Liver (tissue), 9 donors: ENCODE results near the gene TSHZ2. TPM values are rescaled to one million over a fixed set of nuclear protein-coding genes. Genes with fewer than 3 reads are reported as not detected.

ENCODE experiments used
- DNase-seq: peaks from one replicate; pipeline ENCODE4 v3.0.0-alpha.2; 2017; ENCODE audit warnings: low spot score
- H3K27ac ChIP-seq, 2 donors: one replicate each; pipeline ENCODE4 v1.7.0; 2013; ENCODE audit warnings: inconsistent platforms in 2 of 2, low read length in 2 of 2, control low read depth in 1 of 2, low read depth in 1 of 2, mild to moderate bottlenecking in 1 of 2
- H3K27me3 ChIP-seq, 4 donors: one replicate each; pipeline versions ENCODE4 v1.6.1 to v1.7.0; 2013; ENCODE audit warnings: low read length in 3 of 4, inconsistent platforms in 1 of 4, mild to moderate bottlenecking in 1 of 4, moderate library complexity in 1 of 4; ENCODE audit not compliant: control insufficient read depth in 4 of 4, insufficient read depth in 4 of 4
- H3K36me3 ChIP-seq, 4 donors: one replicate each; pipeline versions ENCODE4 v1.6.1 to v1.7.0; 2013; ENCODE audit warnings: low read length in 3 of 4, mild to moderate bottlenecking in 3 of 4, low read depth in 1 of 4, moderate library complexity in 1 of 4; ENCODE audit not compliant: control insufficient read depth in 4 of 4, insufficient read depth in 3 of 4
- H3K4me1 ChIP-seq, 4 donors: one replicate each; pipeline versions ENCODE4 v1.6.1 to v1.7.0; 2013; ENCODE audit warnings: low read length in 3 of 4, mild to moderate bottlenecking in 3 of 4, moderate library complexity in 1 of 4; ENCODE audit not compliant: control insufficient read depth in 4 of 4, insufficient read depth in 4 of 4
- H3K4me3 ChIP-seq, 3 donors: one replicate each; pipeline versions ENCODE4 v1.6.1 to v1.7.0; 2013; ENCODE audit warnings: low read length in 3 of 3, control low read depth in 1 of 3, low read depth in 1 of 3, mild to moderate bottlenecking in 1 of 3
- H3K9ac ChIP-seq, 2 donors: one replicate each; pipeline ENCODE4 v1.7.0; 2013; ENCODE audit warnings: low read length in 2 of 2, mild to moderate bottlenecking in 2 of 2, moderate library complexity in 2 of 2, control low read depth in 1 of 2, low read depth in 1 of 2
- H3K9me3 ChIP-seq, 4 donors: one replicate each; pipeline versions ENCODE4 v1.6.1 to v1.7.0; 2013; ENCODE audit warnings: low read length in 3 of 4; ENCODE audit not compliant: control insufficient read depth in 4 of 4
- EGR1 ChIP-seq, 2 donors: IDR thresholded peaks; 2 replicates each; pipeline ENCODE4 v1.6.1; 2016 to 2018; ENCODE audit warnings: antibody characterized with exemption in 2 of 2, low read depth in 2 of 2
- FOXA2 ChIP-seq: IDR thresholded peaks from 2 replicates; pipeline ENCODE4 v1.6.1; 2016; ENCODE audit warnings: antibody characterized with exemption
- GABPA ChIP-seq, 2 donors: IDR thresholded peaks in 1 of 2; conservative IDR thresholded peaks in 1 of 2; 2 replicates each; pipeline ENCODE4 v1.6.1; 2016; ENCODE audit warnings: antibody characterized with exemption in 2 of 2, mild to moderate bottlenecking in 1 of 2, moderate library complexity in 1 of 2
- HNF4A ChIP-seq, 2 donors: conservative IDR thresholded peaks; 2 replicates each; pipeline ENCODE4 v1.6.1; 2016; ENCODE audit warnings: antibody characterized with exemption in 2 of 2, mild to moderate bottlenecking in 2 of 2
- HNF4G ChIP-seq: IDR thresholded peaks from 2 replicates; pipeline ENCODE4 v1.6.1; 2016; ENCODE audit warnings: antibody characterized with exemption
- JUND ChIP-seq, 2 donors: IDR thresholded peaks; 2 replicates each; pipeline ENCODE4 v1.6.1; 2016; ENCODE audit warnings: antibody characterized with exemption in 2 of 2
- NR2F2 ChIP-seq: IDR thresholded peaks from 2 replicates; pipeline ENCODE4 v1.6.1; 2016; ENCODE audit warnings: antibody characterized with exemption
- RAD21 ChIP-seq, 2 donors: IDR thresholded peaks; 2 replicates each; pipeline ENCODE4 v1.6.1; 2016; ENCODE audit warnings: antibody characterized with exemption in 2 of 2, mild to moderate bottlenecking in 2 of 2
- RXRA ChIP-seq, 2 donors: IDR thresholded peaks; 2 replicates each; pipeline ENCODE4 v1.6.1; 2017 to 2018; ENCODE audit warnings: antibody characterized with exemption in 2 of 2, mild to moderate bottlenecking in 1 of 2
- SP1 ChIP-seq: IDR thresholded peaks from 2 replicates; pipeline ENCODE4 v1.6.1; 2018; ENCODE audit warnings: antibody characterized with exemption, mild to moderate bottlenecking
- TAF1 ChIP-seq: conservative IDR thresholded peaks from 2 replicates; pipeline ENCODE4 v1.6.1; 2016; ENCODE audit warnings: antibody characterized with exemption, mild to moderate bottlenecking
- WGBS: extraction: QIAGEN DNeasy Blood & Tissue Kit; methylation state at CpG from one replicate; pipeline ENCODE4 v1.1.7; 2013; 5-methylcytosine and 5-hydroxymethylcytosine counted together
- polyA plus RNA-seq, 2 donors: library from polyadenylated mRNA; stranded (reverse) in 1 of 2; unstranded in 1 of 2; fragments of 200-250 nt in 1 of 2; fragments of >200 nt in 1 of 2; fragmentation: Nextera tagmentation in 1 of 2; extraction: Ambion mirVana in 1 of 2; gene quantifications; one replicate each; pipeline versions ENCODE4 v1.2.1 to v1.2.3, GENCODE V29; 2013 to 2015
- total RNA-seq, 2 donors: library from RNA; depleted of rRNA; stranded (reverse); fragments of >200 nt; gene quantifications; one replicate each; pipeline ENCODE4 v1.2.3, GENCODE V29; 2014
- TF ChIP-seq, protein P1 (sequence below): IDR thresholded peaks from 2 replicates; pipeline ENCODE4 v1.6.1; 2016; ENCODE audit warnings: antibody characterized with exemption
- TF ChIP-seq, protein P2 (sequence below): IDR thresholded peaks from 2 replicates; pipeline ENCODE4 v1.6.1; 2016; ENCODE audit warnings: antibody characterized with exemption
- TF ChIP-seq, protein P3 (sequence below): IDR thresholded peaks from 2 replicates; pipeline ENCODE4 v1.6.1; 2016; ENCODE audit warnings: antibody characterized with exemption
- TF ChIP-seq, protein P4 (sequence below): IDR thresholded peaks from 2 replicates; pipeline ENCODE4 v1.6.1; 2016; ENCODE audit warnings: antibody characterized with exemption, mild to moderate bottlenecking
- donor health status: healthy.
- donor health status: healthy.
- donor health status: healthy.
- donor health status: healthy.
- donor health status: healthy.

The TSHZ2 gene
- total and polyA plus RNA-seq, 4 donors = 2.9 to 11.3 (median 7.8) TPM

DNA sequence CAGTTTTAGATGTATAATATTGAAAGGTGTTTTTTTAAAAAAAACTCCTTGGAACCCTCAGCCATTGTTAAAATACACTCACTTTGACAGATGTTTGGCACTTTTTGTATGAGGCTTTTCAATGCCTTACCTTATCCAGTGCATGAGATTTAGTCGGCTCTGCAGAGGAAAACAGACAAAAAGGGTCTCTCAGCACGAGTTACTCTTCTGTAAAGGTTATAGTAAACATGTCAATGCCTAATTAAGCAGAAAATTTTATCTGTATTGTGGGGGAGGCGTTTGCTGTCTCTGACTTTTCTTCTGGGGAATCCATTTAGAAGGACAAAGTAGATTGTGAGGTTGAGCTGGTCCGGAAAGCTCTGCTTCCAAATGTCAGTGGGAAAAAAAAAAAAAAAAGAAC, 278.3 kb downstream of the TSHZ2 start:
- H3K27ac ChIP-seq = no peak overlapping the region
- H3K9ac ChIP-seq = no peak overlapping the region
- peaks cover 0 to 9% (median 1%) of the 10 kb centered on the region in 4 donors for H3K36me3 ChIP-seq
- TF ChIP-seq NR2F2 = no peak
- TF ChIP-seq GABPA (IDR thresholded peaks at IDR 0.05 in 1 of 2, conservative IDR thresholded peaks at IDR 0.05 in 1 of 2) = no peak
- TF ChIP-seq RAD21 (IDR thresholded peaks at IDR 0.05) = no peak
- TF ChIP-seq, protein P1, sequence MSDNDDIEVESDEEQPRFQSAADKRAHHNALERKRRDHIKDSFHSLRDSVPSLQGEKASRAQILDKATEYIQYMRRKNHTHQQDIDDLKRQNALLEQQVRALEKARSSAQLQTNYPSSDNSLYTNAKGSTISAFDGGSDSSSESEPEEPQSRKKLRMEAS = no peak
- TF ChIP-seq SP1 = no peak
- TF ChIP-seq TAF1 = no peak
- TF ChIP-seq, protein P2, sequence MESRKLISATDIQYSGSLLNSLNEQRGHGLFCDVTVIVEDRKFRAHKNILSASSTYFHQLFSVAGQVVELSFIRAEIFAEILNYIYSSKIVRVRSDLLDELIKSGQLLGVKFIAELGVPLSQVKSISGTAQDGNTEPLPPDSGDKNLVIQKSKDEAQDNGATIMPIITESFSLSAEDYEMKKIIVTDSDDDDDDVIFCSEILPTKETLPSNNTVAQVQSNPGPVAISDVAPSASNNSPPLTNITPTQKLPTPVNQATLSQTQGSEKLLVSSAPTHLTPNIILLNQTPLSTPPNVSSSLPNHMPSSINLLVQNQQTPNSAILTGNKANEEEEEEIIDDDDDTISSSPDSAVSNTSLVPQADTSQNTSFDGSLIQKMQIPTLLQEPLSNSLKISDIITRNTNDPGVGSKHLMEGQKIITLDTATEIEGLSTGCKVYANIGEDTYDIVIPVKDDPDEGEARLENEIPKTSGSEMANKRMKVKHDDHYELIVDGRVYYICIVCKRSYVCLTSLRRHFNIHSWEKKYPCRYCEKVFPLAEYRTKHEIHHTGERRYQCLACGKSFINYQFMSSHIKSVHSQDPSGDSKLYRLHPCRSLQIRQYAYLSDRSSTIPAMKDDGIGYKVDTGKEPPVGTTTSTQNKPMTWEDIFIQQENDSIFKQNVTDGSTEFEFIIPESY = no peak
- TF ChIP-seq, protein P3, sequence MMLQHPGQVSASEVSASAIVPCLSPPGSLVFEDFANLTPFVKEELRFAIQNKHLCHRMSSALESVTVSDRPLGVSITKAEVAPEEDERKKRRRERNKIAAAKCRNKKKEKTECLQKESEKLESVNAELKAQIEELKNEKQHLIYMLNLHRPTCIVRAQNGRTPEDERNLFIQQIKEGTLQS = no peak
- no peak for TF ChIP-seq HNF4A (conservative IDR thresholded peaks at IDR 0.05)
- no peak for TF ChIP-seq HNF4G
- no peak for TF ChIP-seq RXRA (IDR thresholded peaks at IDR 0.05)
- no peak for TF ChIP-seq FOXA2
- TF ChIP-seq, protein P4, sequence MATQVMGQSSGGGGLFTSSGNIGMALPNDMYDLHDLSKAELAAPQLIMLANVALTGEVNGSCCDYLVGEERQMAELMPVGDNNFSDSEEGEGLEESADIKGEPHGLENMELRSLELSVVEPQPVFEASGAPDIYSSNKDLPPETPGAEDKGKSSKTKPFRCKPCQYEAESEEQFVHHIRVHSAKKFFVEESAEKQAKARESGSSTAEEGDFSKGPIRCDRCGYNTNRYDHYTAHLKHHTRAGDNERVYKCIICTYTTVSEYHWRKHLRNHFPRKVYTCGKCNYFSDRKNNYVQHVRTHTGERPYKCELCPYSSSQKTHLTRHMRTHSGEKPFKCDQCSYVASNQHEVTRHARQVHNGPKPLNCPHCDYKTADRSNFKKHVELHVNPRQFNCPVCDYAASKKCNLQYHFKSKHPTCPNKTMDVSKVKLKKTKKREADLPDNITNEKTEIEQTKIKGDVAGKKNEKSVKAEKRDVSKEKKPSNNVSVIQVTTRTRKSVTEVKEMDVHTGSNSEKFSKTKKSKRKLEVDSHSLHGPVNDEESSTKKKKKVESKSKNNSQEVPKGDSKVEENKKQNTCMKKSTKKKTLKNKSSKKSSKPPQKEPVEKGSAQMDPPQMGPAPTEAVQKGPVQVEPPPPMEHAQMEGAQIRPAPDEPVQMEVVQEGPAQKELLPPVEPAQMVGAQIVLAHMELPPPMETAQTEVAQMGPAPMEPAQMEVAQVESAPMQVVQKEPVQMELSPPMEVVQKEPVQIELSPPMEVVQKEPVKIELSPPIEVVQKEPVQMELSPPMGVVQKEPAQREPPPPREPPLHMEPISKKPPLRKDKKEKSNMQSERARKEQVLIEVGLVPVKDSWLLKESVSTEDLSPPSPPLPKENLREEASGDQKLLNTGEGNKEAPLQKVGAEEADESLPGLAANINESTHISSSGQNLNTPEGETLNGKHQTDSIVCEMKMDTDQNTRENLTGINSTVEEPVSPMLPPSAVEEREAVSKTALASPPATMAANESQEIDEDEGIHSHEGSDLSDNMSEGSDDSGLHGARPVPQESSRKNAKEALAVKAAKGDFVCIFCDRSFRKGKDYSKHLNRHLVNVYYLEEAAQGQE = no peak
- no peak for TF ChIP-seq EGR1 (IDR thresholded peaks at IDR 0.05; ENCODE audit: low read depth in 2 of 2)
- no peak for TF ChIP-seq JUND (IDR thresholded peaks at IDR 0.05)
- H3K4me3 ChIP-seq = no peak overlapping the region
- H3K4me1 ChIP-seq = no peaks in the 10 kb centered on the region
- DNase-seq = no peak
- H3K27me3 ChIP-seq = no peaks in the 10 kb centered on the region
- WGBS = 73% methylated on average over 4 of the region's 4 CpGs
- no peaks in the 10 kb centered on the region for H3K9me3 ChIP-seq

DNA sequence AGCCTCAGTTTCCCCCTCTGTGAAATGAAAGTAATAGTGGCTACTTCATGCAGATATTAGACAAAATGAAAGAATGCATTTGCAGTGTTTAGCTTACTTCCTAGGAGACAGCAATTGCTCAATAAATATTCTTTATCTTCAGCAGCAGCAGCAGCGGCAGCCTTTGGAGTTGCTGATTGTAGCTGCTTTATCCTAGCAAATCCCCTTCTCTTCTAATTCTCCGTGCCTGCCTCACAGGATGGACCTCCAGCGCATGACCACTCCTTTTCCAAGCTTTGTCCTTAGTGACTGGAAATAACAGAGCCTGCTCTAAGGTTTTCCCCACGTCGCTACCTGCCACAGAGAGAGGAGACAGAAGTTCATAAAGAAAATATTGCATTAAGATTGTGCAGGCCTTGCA, 279.8 kb downstream of the TSHZ2 start:
- H3K4me1 ChIP-seq = no peaks in the 10 kb centered on the region
- no peak for DNase-seq
- no peaks in the 10 kb centered on the region for H3K27me3 ChIP-seq
- TF ChIP-seq, protein P2 = no peak
- TF ChIP-seq, protein P4 = no peak
- no peak for TF ChIP-seq HNF4A (conservative IDR thresholded peaks at IDR 0.05)
- no peak for TF ChIP-seq RXRA (IDR thresholded peaks at IDR 0.05)
- TF ChIP-seq HNF4G = no peak
- no peak for TF ChIP-seq TAF1
- no peaks in the 10 kb centered on the region for H3K9me3 ChIP-seq
- H3K4me3 ChIP-seq = no peak overlapping the region
- H3K27ac ChIP-seq = no peak overlapping the region
- WGBS = 94% methylated on average over 5 of the region's 5 CpGs
- H3K36me3 ChIP-seq = peaks cover 0 to 9% (median 3%) of the 10 kb centered on the region in 4 donors
- H3K9ac ChIP-seq = no peak overlapping the region
